Stimulated activated naive CD8-positive, alpha-beta T cell treated with anti-CD3 and anti-CD28 coated beads, Interleukin-15, Interleukin-2, amounts not matched to agents 100 ng/mL and 50 ng/mL, for 24 hours (primary cell): Measurements from ENCODE around the gene TEX28.
"Not testable (repeated sequence)": the region's sequence is repeated elsewhere in the genome, so short reads cannot be mapped to it uniquely, and the experiment has no call there.

Experiments
- H3K27ac Mint-ChIP-seq: one replicate; pipeline ENCODE4 v1.8.0; 2021; ENCODE audit warnings: mild to moderate bottlenecking, mixed read lengths
- H3K27me3 Mint-ChIP-seq: one replicate; pipeline ENCODE4 v1.8.0; 2021; ENCODE audit warnings: mixed read lengths
- H3K36me3 Mint-ChIP-seq: one replicate; pipeline ENCODE4 v1.8.0; 2021; ENCODE audit warnings: low read depth, mixed read lengths
- H3K4me1 Mint-ChIP-seq: one replicate; pipeline ENCODE4 v1.8.0; 2021; ENCODE audit warnings: low read depth, mixed read lengths
- H3K4me3 Mint-ChIP-seq: one replicate; pipeline ENCODE4 v1.8.0; 2021; ENCODE audit warnings: mild to moderate bottlenecking, mixed read lengths
- H3K9me3 Mint-ChIP-seq: one replicate; pipeline ENCODE4 v1.8.0; 2021; ENCODE audit warnings: mixed read lengths

TEX28 gene

DNA sequence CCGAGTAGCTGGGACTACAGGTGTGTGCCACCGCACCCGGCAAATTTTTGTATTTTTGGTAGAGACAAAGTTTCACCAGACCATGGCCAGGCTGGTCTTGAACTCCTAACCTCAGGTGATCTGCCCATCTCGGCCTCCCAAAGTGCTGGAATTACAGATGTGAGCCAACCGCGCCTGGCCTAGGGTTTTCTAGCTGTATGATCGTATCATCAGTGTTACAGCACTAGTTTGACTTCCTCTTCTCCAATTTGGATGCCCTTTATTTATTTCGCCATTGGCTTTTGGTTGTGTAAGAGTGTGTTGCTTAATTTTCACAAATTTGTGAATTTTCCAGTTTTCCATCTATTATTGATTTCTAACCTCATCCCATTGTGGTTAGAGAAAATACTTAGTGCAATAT, 5.9 kb upstream of the TEX28 start:
- Mint-ChIP-seq H3K9me3 (no peaks in the 10 kb centered on the region), H3K4me3 (no peak overlapping the region), H3K4me1 (peaks cover 10% of the 10 kb centered on the region), H3K36me3 (no peaks in the 10 kb centered on the region), H3K27ac (no peak overlapping the region), H3K27me3 (no peaks in the 10 kb centered on the region)

DNA sequence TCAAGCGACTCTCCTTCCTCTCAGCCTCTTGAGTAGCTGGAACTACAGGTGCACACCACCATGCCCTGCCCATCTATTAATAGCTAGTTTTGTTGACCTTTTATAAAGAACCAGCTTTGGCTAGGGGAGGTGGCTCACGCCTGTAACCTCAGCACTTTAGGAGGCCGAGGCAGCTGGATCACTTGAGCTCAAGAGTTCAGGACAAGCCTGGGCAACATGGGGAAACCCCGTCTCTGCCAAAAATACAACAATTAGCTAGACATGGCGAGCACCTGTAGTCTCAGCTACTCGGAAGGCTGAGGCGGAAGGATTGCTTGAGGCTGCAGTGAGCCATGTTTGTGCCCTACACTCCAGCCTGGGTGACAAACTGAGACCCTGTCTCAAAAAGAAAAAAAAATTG, 3.4 kb upstream of the TEX28 start:
- Mint-ChIP-seq H3K9me3 (no peaks in the 10 kb centered on the region), H3K36me3 (no peaks in the 10 kb centered on the region), H3K4me3 (no peak overlapping the region), H3K27me3 (no peaks in the 10 kb centered on the region), H3K4me1 (peaks cover 5% of the 10 kb centered on the region), H3K27ac (no peak overlapping the region)

DNA sequence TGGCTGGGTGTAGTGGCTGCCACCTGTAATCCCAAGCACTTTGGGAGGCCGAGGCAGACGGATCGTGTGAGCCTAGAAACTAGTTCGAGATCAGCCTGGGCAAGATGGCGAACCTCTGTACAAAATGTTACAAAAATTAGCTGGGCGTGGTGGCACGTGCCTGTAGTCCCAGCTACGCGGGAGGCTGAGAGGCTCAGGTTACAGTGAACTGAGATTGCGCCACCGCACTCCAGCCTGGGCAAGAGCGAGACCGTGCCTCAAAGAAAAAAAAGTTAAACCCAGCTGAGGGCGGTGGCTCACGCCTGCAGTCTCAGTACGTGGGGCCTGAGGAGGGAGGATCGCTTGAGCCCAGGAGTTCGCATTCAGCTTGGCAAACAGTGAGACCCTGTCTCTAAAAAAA, 1.8 kb upstream of the TEX28 start:
- no peaks in the 10 kb centered on the region for H3K9me3 Mint-ChIP-seq
- no peaks in the 10 kb centered on the region for H3K36me3 Mint-ChIP-seq
- H3K4me3 Mint-ChIP-seq = no peak overlapping the region
- H3K27me3 Mint-ChIP-seq = no peaks in the 10 kb centered on the region
- H3K4me1 Mint-ChIP-seq = peaks cover 5% of the 10 kb centered on the region
- no peak overlapping the region for H3K27ac Mint-ChIP-seq

DNA sequence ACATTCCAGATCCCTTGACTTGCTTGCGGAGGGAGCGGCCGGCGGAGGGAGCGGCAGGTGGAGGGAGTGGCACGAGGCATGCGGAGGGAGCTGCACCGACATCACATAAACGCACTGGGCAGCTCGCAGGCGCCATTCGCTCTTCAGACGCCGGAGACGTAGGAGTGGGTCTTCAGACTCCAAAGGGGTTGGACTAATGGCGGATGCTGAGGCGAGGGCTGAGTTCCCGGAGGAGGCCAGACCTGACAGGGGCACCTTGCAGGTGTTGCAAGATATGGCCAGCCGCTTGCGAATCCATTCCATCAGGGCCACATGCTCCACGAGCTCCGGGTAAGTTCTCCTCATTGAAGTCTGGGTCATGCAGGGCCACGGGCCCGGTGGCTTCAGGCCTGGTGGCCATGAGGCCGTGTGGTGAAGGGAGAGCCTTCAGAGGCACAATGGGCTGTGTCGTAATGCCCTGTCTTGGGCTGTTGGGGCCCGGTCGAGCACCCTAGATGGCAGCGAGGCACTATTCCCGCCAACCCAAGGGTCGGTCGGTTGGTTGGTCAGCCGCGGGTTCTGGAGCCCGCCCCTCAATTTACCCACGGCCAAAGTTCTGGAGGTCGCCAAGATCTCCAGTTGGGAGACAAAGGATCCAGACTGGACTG, 863 bp upstream of the TEX28 start, which contains the start of gene TKTL1:
TKTL1 (plus strand) TSS at position 132 of the 647 bp plus-strand sequence; CDS start at position 197, 65 bp downstream.
- no peaks in the 10 kb centered on the region for H3K36me3 Mint-ChIP-seq
- H3K9me3 Mint-ChIP-seq = no peaks in the 10 kb centered on the region
- no peak within 1 kb of the TSS for H3K4me3 Mint-ChIP-seq
- no peak within 1 kb of the TSS for H3K27ac Mint-ChIP-seq
- H3K27me3 Mint-ChIP-seq = no peaks in the 10 kb centered on the region
- peaks cover 5% of the 10 kb centered on the region for H3K4me1 Mint-ChIP-seq

DNA sequence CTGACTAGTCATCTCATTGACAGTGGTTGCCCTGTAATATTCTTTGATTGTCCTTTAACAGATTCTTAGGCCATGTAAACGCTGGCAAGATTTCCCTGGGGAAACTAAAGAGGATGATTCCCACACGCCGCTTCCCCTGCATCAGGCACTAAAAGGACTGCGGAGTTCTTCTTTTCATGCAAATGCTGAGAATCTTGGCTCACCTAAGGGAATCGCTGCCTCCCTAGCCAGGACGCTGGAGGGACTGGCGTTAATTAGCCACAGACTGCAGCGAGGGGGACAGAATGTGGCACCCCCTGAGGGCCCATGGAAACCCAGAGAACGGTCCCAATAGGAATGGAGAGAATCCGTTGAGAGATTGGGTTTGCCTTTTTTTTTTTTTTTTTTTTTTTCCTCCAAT, 8.5 kb downstream of the TEX28 start:
- H3K27me3 Mint-ChIP-seq, H3K27ac Mint-ChIP-seq, H3K36me3 Mint-ChIP-seq, H3K4me3 Mint-ChIP-seq, H3K9me3 Mint-ChIP-seq, H3K4me1 Mint-ChIP-seq: not testable (repeated sequence)

DNA sequence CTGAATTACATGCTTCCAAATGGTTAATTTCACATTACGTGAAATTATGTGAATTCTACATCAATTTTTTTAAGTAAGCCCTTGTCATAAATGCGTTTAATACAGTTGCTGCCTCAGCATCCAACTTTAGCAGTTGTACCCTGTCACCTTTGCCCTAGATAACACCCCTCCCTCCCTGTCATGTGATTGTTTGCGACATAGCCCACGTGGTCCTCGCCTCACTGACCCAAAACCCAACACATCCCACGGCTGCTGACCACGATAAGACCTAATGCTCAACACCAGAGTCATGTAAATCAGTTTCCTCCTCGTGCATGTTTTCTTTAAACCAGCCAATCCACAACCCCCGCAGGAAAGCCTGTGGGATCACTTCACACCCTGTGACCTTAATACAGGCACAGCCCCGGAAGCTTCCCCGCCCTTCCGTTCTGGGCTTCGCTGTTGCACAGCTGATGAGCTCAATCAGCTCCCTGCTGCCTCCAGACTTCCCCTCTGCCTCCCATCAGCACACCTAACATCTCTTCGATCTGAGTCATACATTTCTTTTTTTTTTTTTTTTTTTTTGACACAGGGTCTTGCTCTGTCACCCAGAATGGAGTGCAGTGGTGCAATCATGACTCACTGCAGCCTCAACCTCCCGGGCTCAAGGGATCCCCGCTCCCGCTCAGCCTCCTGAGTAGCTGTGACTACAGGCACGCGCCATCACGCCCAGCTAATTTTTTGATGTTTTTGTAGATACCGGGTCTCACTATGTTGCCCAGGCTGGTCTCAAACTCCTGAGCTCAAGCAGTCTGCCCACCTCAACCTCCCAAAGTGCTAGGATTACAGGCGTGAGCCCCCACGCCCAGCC, 10.2 kb downstream of the TEX28 start:
- not testable (repeated sequence) for H3K27ac Mint-ChIP-seq, H3K4me1 Mint-ChIP-seq, H3K36me3 Mint-ChIP-seq, H3K9me3 Mint-ChIP-seq, H3K4me3 Mint-ChIP-seq, H3K27me3 Mint-ChIP-seq

DNA sequence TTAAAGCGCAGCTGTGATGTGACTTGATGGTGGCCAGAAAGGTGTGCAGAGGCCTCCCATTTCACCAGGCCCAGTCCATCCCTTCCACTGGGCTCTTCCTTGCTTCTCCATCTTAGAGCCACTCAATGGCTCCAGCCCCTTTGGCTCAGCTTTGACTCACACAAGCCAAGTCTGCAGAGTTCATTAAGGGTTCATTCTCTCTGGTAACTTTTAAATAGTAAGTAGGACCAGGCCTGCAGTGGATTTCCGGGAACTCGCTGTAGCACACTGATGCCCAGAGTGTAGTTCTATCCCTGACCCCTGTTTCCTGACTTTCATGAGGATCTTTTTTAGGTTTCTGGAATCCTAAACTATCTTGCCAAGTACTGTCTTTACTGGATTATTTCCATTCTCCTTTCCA, 25.7 kb downstream of the TEX28 start:
- not testable (repeated sequence) for H3K4me1 Mint-ChIP-seq, H3K9me3 Mint-ChIP-seq, H3K4me3 Mint-ChIP-seq, H3K36me3 Mint-ChIP-seq, H3K27ac Mint-ChIP-seq, H3K27me3 Mint-ChIP-seq

DNA sequence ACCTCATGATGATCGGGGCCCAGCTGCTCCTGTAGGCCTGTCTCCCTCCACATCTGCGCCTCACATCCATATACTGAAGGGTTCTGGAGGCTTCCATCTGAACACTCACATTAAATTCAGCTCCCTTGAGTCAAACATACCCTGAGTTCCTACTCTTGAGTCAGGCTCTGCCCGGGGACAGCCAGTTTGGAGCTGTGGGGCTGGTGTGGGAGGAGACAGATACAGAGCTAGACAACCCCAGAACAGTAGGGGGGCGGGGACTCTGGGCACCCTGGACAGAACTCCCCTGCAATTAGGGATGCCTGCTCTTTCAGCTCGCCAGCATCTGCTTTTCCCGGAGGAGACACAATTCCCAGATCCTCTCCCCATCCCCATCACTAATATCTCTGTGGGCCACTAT, 31.9 kb downstream of the TEX28 start:
- not testable (repeated sequence) for H3K36me3 Mint-ChIP-seq, H3K27me3 Mint-ChIP-seq, H3K4me1 Mint-ChIP-seq, H3K9me3 Mint-ChIP-seq, H3K4me3 Mint-ChIP-seq, H3K27ac Mint-ChIP-seq

DNA sequence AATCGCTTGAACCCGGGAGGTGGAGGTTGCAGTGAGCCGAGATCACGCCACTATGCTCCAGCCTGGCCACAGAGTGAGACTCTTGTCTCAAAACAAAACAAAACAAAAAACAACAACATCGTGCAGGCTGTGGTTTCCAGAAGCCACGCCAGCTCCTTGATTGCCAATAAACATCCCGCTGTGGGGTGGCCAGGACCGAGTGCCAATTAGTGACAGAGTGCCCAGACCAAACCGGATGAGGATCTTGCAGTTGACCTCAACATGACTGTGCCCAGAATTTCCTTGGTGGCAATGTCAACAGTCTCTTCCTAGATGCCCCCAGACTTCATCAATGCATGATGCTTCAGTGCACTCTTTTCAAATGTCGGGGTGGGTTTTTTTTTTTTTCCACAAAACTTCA, 36.2 kb downstream of the TEX28 start:
- H3K4me1 Mint-ChIP-seq, H3K36me3 Mint-ChIP-seq, H3K27ac Mint-ChIP-seq, H3K9me3 Mint-ChIP-seq, H3K4me3 Mint-ChIP-seq, H3K27me3 Mint-ChIP-seq: not testable (repeated sequence)

DNA sequence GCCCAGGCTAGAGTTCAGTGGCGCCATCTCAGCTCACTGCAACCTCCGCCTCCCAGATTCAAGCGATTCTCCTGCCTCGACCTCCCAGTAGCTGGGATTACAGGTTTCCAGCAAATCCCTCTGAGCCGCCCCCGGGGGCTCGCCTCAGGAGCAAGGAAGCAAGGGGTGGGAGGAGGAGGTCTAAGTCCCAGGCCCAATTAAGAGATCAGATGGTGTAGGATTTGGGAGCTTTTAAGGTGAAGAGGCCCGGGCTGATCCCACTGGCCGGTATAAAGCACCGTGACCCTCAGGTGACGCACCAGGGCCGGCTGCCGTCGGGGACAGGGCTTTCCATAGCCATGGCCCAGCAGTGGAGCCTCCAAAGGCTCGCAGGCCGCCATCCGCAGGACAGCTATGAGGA, 37.6 kb downstream of the TEX28 start, which contains the start of gene OPN1MW3:
OPN1MW3 (plus strand) TSS at position 301 of the 400 bp plus-strand sequence; CDS start at position 339, 38 bp downstream.
- not testable (repeated sequence) for H3K27me3 Mint-ChIP-seq, H3K36me3 Mint-ChIP-seq

DNA sequence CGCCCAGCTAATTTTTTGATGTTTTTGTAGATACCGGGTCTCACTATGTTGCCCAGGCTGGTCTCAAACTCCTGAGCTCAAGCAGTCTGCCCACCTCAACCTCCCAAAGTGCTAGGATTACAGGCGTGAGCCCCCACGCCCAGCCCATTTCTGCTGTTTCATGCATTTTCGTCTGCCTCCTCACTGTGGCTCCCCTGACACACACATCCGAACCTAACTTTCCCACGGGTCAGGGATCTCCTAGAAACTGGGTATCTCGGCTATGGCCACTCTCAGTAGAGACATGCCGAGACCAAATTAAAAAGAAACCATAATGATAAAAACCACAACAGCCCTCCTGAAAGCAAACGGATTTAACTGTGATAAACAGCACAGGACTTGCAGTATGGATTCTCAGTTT, 46.8 kb downstream of the TEX28 start:
- H3K9me3 Mint-ChIP-seq, H3K4me3 Mint-ChIP-seq, H3K27me3 Mint-ChIP-seq, H3K27ac Mint-ChIP-seq, H3K4me1 Mint-ChIP-seq, H3K36me3 Mint-ChIP-seq: not testable (repeated sequence)

More for the DNA sequence above, 37.6 kb downstream of the TEX28 start, which contains the start of gene OPN1MW3:
- H3K4me3 Mint-ChIP-seq, H3K9me3 Mint-ChIP-seq, H3K4me1 Mint-ChIP-seq, H3K27ac Mint-ChIP-seq: not testable (repeated sequence)

DNA sequence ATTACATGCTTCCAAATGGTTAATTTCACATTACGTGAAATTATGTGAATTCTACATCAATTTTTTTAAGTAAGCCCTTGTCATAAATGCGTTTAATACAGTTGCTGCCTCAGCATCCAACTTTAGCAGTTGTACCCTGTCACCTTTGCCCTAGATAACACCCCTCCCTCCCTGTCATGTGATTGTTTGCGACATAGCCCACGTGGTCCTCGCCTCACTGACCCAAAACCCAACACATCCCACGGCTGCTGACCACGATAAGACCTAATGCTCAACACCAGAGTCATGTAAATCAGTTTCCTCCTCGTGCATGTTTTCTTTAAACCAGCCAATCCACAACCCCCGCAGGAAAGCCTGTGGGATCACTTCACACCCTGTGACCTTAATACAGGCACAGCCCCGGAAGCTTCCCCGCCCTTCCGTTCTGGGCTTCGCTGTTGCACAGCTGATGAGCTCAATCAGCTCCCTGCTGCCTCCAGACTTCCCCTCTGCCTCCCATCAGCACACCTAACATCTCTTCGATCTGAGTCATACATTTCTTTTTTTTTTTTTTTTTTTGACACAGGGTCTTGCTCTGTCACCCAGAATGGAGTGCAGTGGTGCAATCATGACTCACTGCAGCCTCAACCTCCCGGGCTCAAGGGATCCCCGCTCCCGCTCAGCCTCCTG, 47.4 kb downstream of the TEX28 start:
- H3K4me3 Mint-ChIP-seq, H3K9me3 Mint-ChIP-seq, H3K4me1 Mint-ChIP-seq, H3K27ac Mint-ChIP-seq, H3K27me3 Mint-ChIP-seq, H3K36me3 Mint-ChIP-seq: not testable (repeated sequence)

DNA sequence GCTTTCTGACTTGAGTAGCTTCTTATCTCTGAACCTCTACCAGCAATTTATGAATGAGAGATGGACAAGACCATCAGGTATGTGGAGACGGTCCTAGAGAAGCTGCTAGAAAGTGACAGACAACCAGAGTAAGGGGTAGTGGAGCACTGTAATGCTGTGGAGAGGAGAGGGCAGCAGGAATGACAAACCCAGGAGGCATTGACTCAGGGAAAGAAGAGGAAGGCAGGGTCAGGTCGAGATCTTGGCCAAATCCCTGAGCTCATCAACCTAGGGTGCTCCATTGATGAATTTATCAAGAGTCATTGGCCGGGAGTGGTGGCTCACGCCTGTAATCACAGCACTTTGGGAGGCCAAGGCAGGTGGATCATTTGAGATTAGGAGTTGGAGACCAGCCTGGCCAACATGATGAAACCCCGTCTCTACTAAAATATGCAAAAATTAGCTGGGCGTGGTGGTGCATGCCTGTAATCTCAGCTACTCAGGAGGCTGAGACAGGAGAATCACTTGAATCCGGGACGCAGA, 54.9 kb downstream of the TEX28 start:
- not testable (repeated sequence) for H3K4me3 Mint-ChIP-seq, H3K9me3 Mint-ChIP-seq, H3K36me3 Mint-ChIP-seq, H3K4me1 Mint-ChIP-seq, H3K27ac Mint-ChIP-seq, H3K27me3 Mint-ChIP-seq

DNA sequence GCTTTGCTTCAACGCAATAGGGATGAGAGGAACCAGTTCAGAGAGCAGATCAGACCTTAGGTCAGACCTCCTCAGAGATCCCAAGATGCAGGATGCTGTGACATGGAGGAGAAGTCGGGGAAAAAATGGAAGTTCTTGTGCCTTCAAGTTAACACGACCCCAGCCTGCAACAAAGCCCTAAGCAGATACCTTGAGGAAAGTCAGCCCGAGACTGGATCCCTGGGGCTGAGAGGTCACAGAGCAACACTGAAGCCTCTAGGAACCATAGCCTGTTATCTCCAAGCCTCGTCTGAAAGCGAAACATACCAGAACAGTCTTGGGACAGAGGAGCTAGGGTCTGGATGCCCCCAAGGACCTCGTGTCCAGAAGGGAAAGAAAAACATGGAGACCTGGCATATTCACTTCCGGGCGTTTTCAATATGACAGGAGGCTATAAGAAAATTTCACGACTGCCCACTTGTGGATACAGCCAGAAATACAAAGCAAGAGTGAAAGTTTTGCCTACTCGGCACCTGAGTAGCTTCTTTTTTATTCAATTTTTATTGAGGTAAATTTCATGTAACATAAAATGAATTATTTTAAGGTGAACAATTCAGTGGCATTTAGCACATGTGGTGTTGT, 55.9 kb downstream of the TEX28 start:
- H3K9me3 Mint-ChIP-seq, H3K4me1 Mint-ChIP-seq, H3K27ac Mint-ChIP-seq, H3K4me3 Mint-ChIP-seq, H3K27me3 Mint-ChIP-seq, H3K36me3 Mint-ChIP-seq: not testable (repeated sequence)

DNA sequence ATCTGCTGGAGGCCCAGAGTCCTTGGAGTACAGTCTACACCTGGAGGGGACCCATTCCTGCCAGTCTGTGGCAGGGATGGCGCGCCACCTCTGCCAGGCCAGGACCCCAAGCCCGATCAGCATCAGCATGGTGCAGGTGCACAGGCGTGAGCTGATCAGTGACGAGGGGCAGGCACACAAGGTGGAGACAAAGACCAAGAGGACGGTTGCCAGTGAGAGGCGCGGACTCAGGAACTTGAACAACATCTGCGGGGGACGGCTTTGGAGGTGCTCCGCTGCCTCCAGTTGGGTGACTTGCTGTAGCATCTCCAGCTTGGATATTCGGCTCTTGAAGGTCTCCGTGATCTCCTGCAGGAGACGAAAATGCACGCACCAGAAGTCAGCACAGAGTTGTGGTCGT, 61.3 kb downstream of the TEX28 start:
- H3K9me3 Mint-ChIP-seq, H3K4me3 Mint-ChIP-seq, H3K27me3 Mint-ChIP-seq: not testable (repeated sequence)

More for the DNA sequence above, 61.3 kb downstream of the TEX28 start:
- not testable (repeated sequence) for H3K27ac Mint-ChIP-seq, H3K4me1 Mint-ChIP-seq, H3K36me3 Mint-ChIP-seq
